Measurements from ENCODE around the gene HCN3. TPM values are rescaled to one million over a fixed set of nuclear protein-coding genes. Genes with fewer than 3 reads are reported as not detected.

HCN3 gene
- 0.71 and 1.0 TPM in 2 replicates for total RNA-seq

DNA sequence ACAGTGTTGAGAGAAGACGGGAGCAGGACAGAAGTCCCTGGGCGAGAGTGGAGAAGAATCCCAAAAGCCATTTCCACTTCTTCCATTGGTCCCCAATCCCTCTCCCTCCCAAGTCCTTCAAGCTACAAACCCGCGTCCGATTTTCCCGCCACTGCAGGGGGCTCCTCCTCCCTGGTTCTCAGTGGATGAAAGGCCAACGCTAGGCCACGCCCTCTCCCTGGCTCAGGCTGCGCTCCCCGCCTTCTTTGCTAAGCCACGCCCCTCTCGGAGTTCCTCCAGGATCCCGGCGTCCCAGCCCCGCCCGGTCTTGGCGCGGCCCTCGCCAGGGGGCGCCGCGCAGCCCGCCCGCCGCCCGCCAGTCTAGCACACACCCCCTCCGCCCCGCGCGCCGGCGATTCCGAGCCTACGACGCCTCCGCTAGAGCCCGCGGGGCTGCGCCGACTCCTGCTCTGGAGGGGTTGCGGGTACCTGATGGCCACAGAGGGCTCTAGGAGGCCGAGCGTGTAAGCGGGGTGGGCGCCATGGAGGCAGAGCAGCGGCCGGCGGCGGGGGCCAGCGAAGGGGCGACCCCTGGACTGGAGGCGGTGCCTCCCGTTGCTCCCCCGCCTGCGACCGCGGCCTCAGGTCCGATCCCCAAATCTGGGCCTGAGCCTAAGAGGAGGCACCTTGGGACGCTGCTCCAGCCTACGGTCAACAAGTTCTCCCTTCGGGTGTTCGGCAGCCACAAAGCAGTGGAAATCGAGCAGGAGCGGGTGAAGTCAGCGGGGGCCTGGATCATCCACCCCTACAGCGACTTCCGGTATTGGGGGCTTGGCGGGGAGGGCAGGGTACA lies at the start of gene HCN3:
HCN3 (plus strand) TSS at position 394 of the 832 bp plus-strand sequence; CDS start at position 522, 128 bp downstream.

DNA sequence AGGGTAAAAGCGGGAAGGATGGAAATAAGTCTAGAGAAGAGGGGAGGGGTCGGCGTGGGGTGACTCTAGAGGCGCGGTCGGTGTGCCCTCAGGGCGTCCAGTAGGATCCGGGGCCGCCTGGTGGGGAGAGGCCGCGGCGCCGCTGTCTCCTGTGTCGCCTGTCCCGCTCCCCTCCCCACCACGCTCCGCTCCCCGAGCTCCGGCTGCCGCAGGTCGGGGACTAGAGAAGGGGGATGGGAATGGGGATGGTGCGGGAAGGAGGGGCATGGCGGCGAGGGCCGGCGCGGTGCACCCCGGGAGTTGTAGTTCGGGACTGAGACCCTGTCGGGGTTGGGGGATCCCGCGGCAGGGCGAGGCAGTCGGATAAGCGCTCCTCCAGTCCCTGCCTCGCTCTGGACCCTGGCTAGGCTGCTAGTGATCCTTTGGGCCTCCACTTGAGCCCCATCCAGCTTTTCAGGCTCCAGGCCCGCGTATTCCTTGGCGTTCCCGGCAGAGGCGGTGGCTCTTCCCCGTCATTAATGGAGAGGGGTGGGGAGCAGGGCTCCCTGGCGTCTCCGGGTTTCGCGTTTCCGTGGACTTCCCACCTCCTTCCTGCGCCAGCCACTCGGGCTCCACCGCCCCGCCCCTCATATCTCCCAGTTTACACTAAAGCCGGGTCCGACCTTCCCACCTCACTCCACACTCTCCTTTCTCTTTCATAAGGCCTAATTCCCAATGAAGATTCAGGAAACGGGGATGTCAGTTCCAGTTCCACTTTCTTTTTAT lies 21.8 kb upstream of the HCN3 start, which contains the start of gene ENTREP3:
ENTREP3 (minus strand) TSS at position 241 of the 765 bp plus-strand sequence. CDS start 606 bp downstream, outside the sequence.

DNA sequence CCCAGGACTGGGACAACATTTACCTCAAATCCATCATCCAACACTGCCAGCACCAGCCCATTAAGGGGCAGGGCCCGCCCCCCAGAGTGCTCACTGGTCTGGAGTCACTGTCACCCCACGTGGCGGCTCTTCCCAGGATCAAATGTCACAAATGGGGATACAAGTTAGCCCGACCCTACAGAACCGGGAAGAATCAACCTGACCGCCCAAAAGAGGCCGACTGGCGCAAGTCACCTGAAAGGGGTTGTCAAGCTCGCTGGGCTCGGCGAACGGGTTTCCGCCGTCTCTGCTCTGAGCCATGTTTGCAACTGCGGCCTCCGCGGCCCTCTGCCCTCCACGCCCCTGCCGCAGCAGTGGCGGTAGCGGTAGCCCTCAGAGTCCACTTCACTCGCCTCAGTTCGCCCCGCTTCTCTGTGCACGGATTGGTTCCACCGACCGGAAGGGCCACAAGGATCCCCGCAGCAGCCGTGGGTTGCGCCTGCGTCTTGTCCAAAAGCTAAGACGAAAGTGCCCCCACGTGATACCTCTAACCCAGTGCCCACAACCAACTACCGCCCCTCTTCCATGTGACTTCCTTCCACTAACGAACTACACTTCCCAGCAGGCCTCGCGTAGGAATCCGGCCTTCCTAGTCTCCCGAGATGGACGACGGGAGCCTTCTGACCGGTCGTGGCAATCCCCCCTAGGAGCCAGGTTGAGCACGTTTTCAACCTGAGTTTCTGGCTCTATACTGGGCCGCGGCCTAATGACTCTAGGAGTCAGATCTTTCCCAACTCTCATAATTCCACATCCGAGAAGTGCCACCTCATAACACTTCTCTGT lies 15.2 kb upstream of the HCN3 start, which contains the start of gene SCAMP3:
SCAMP3 (minus strand) TSS at position 509 of the 822 bp plus-strand sequence; CDS start at position 300, 209 bp downstream.

DNA sequence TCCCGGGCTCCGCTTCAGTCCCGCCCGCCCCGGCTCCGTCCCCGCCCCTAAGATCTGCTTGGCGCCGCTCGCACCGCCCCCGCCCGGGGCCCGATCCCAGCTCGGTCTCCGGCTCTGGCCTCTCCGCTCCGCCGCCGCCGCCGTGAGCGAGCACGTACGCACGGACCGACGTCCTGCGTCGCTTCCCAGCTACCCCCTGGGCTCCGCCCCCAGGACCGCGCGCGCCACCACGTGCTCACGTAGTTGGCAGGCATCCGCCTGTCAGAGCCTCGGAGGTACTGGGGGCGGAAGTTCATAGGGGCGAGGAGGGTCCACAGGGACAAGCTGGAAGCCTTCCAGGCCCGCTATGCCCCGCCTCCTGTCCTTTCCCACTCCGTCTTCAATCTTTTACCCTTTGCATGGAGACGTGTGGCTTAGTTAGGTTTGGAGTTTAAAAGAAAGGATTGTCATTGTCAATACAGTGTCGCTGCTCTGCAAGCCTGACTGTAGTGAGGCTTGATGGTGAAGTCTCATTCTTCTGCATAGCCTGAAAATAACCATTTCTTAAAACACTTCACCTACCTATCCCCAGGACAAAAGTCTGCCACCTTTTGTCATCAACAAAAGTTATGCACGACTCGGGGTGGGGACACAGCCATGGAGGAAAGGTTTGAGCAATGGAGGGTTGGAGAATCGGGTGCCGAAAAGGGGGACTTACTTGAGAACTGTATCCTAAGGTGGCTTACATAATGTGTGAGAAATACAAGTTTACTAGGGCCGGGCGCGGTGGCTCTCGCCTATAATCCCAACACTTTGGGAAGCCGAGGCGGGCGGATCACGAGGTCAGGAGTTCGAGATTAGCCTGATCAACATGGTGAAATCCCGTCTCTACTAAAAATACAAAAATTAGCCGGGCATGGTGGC lies 3.7 kb upstream of the HCN3 start, which contains the start of gene CLK2:
CLK2 (minus strand) TSS at position 162 of the 903 bp plus-strand sequence. CDS start 2,527 bp downstream, outside the sequence.

DNA sequence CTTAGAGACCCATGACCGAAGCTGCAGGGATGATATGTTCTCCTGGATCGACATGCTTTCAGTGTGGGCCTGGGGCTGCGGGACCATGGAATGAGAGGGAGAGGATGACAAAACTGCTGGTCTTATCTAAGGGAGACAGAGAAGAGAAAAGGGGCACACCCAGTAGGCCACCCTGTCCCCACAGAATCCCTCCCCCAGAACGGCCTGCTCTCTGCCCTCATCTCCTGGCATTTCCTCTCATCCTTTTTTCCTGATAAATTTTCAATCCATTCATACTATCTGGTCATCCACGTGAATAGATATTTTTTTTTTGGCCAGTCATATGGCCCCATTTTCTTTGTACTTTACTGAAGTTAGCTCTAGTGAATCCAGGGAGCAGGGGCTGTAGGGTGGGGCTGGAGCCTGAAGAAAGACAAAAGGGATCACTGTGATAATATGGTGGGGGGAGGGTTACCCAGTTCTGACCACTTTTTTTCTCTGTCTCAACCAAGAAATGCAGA lies 24.1 kb downstream of the HCN3 start, which contains the start of gene PKLR:
PKLR (minus strand) TSS at position 97 of the 500 bp plus-strand sequence; CDS start at position 54, 43 bp downstream.

DNA sequence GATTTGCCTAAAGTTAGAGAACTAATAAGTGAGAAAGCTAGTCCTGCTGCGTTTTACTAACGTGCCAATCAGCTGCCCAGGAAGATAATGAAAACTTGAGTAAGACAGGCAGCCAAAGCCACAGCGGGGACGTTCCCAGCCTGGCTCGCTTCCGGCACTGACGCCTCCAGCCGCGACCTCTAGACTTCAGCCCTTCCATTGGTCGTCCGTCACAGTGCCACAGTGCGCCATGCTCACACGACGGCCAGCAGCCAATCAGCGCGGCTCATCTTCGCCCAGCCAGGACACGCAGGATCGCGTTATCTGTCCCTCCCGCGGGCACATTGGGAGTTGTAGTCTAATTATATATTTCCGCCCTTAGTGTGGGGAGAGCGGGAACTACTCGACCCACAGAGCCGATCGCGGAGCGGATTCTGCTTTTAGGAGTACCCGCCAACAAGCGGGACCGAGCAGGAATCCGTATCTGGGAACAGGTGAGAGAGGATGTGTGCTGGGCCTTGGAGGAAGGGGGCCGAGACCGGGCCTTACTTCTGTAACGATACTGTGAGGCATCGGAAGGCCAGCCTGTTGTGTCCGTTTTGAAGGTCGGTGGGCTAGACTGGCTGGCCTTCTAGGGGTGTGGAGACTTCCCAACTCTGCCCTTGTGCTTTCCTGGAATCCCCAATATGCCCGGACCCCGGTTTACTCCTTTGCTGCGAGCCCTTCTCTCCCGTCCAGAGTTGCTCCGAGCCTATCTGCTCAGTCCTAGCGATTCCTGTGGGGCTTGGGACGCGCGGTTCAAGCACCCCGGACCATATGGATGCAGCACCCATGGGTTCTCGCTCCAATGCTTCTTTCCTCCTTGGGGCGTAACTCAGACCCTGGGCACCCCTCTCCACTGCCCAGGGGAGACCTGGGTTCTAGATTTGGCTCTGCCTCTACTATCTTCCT lies 31.5 kb downstream of the HCN3 start, which contains the start of gene FDPS:
FDPS (plus strand) TSS at position 374 of the 930 bp plus-strand sequence. CDS start 924 bp downstream, outside the sequence.

DNA sequence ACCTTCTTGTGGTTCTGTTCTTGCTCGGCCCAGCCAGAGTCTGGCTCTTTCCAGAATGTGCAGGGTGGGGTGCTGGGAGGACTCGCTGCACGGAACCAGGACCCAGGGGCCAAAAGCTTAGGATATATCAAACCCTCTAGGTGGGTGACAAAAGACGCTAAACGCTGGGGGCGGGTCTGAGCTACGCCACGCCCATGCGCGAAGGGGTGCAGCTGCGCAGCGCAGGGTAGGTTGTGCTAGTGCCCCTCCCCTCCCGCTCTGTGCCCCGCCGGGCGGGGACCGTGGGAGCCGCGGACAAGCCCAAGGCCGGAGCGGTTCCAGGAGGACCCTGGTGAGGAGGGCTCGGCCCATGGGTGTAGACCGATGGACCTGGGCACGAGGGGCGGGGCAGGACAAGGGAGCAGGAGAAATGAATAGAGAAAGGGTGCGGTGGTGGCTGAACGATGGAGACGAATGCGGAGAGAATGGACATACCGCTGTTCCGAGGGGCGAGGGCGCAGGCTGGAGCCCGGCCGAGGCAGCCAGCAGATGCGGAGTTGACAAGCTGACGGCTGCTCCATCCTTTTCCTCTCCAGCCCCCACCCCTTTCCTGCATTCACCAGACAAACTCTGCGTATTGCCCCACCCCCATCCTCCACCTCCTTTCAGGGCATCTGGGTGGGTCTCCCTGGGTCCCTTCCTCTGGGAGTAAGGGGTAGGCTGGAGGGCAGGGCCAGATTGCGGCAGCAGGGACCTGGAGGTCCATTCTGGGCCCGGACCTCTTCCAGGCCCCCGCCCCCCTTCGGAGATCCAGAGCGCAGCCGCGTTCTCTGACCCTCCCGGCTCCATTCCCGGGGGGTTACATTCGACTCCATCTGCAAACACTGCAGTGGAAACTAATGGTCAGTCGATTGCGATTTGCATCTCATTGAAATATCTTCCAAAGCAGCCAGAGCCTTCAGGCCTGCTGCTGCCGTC lies 43.7 kb downstream of the HCN3 start, which contains the start of gene RUSC1:
RUSC1 (plus strand) TSS at position 234 of the 957 bp plus-strand sequence. CDS start 880 bp downstream, outside the sequence.

Other genes starting within 250 kb of the HCN3 start
- under 0.01 TPM in 2 replicates for gene DCST2, start 243.7 kb upstream of the HCN3 start, total RNA-seq
- not detected in 2 replicates for gene DCST1, start 243.6 kb upstream of the HCN3 start, total RNA-seq
- 46.2 and 70.4 TPM in 2 replicates for gene ADAM15, start 226.1 kb upstream of the HCN3 start, total RNA-seq
- gene EFNA4, start 213.7 kb upstream of the HCN3 start, total RNA-seq = 3.7 and 4.0 TPM in 2 replicates
- 0.14 and 0.83 TPM in 2 replicates for gene EFNA3, start 198.6 kb upstream of the HCN3 start, total RNA-seq
- gene EFNA1, start 149.6 kb upstream of the HCN3 start, total RNA-seq = 0.71 and 1.1 TPM in 2 replicates
- gene SLC50A1, start 141.6 kb upstream of the HCN3 start, total RNA-seq = 35.4 and 37.4 TPM in 2 replicates
- gene DPM3, start 136.9 kb upstream of the HCN3 start, total RNA-seq = 45.9 and 52.1 TPM in 2 replicates
- 119 and 168 TPM in 2 replicates for gene KRTCAP2, start 104.2 kb upstream of the HCN3 start, total RNA-seq
- 2.3 and 2.5 TPM in 2 replicates for gene TRIM46, start 103.6 kb upstream of the HCN3 start, total RNA-seq
- 19.9 and 26.1 TPM in 2 replicates for gene THBS3, start 69.6 kb upstream of the HCN3 start, total RNA-seq
- 42.7 and 44.5 TPM in 2 replicates for gene MTX1, start 68.8 kb upstream of the HCN3 start, total RNA-seq
- gene ENTREP3, start 22.0 kb upstream of the HCN3 start, total RNA-seq = 3.0 and 5.5 TPM in 2 replicates
- gene SCAMP3, start 15.1 kb upstream of the HCN3 start, total RNA-seq = 34.3 and 37.8 TPM in 2 replicates
- 19.9 and 32.4 TPM in 2 replicates for gene CLK2, start 4.0 kb upstream of the HCN3 start, total RNA-seq
- under 0.01 TPM in 1 of 2 replicates, not detected in the other for gene PKLR, start 24.0 kb downstream of the HCN3 start, total RNA-seq
- gene FDPS, start 31.4 kb downstream of the HCN3 start, total RNA-seq = 357 and 395 TPM in 2 replicates
- gene RUSC1, start 43.4 kb downstream of the HCN3 start, total RNA-seq = 5.4 and 5.7 TPM in 2 replicates